IMR-90 (cell line): ENCODE results near the gene CGNL1. TPM values are rescaled to one million over a fixed set of nuclear protein-coding genes. Genes with fewer than 3 reads are reported as not detected.
A peak's percentile ranks its signal among the peaks of the same experiment; 100 is the strongest.

Experiments used
- ATAC-seq: fragments of 200-7000 bp; cut with Tn5 transposase; 2 replicates; pipeline ENCODE4 v1.9.1; 2020; ENCODE audit warnings: low read depth, mild to moderate bottlenecking, moderate library complexity
- BruUV-seq: library from RNA; stranded (reverse); fragments of 400-500 nt; replicated peaks from 2 replicates; lab custom pipeline; 2021; lab: Mats Ljungman, UMichigan
- CTCF ChIA-PET: fragments of 300-600 bp; formaldehyde crosslinking; extraction: SDS; loops from one replicate; lab custom pipeline; 2021; ENCODE audit warnings: antibody characterized with exemption; lab: Yijun Ruan, JAX
- POLR2A ChIA-PET: fragments of 300-600 bp; sonication (Branson Sonifier 250); formaldehyde crosslinking; loops from one replicate; lab custom pipeline; 2022; ENCODE audit warnings: antibody characterized with exemption; ENCODE audit not compliant: unreplicated experiment; lab: Charles Lee
- DNase-seq: peaks from one replicate; pipeline ENCODE4 v3.0.0; 2013
- H2AFZ ChIP-seq: replicated peaks from 2 replicates; pipeline ENCODE3; 2013; ENCODE audit warnings: low read length, mild to moderate bottlenecking; ENCODE audit not compliant: poor library complexity
- H2AK5ac ChIP-seq: 2 replicates; pipeline ENCODE4 v1.6.1; 2013; ENCODE audit warnings: low read depth, low read length, inconsistent platforms
- H2AK9ac ChIP-seq: replicated peaks from 2 replicates; pipeline ENCODE3; 2013; ENCODE audit warnings: mild to moderate bottlenecking, low read depth, low read length, moderate library complexity; ENCODE audit not compliant: poor library complexity
- H2BK120ac ChIP-seq: 2 replicates; pipeline ENCODE4 v1.6.1; 2013; ENCODE audit warnings: low read depth, low read length, inconsistent platforms
- H2BK15ac ChIP-seq: 3 replicates; pipeline ENCODE4 v1.6.1; 2013; ENCODE audit warnings: low read depth, low read length, inconsistent platforms
- H2BK20ac ChIP-seq: 2 replicates; pipeline ENCODE4 v1.6.1; 2013; ENCODE audit warnings: low read depth, mild to moderate bottlenecking, inconsistent platforms, low read length, moderate library complexity
- H2BK5ac ChIP-seq: 2 replicates; pipeline ENCODE4 v1.6.1; 2013; ENCODE audit warnings: mild to moderate bottlenecking, low read depth, low read length, inconsistent platforms; ENCODE audit not compliant: poor library complexity, severe bottlenecking
- H3K14ac ChIP-seq: replicated peaks from 2 replicates; pipeline ENCODE4 v1.6.1; 2013; ENCODE audit warnings: low read depth, low read length, inconsistent platforms
- H3K18ac ChIP-seq: 2 replicates; pipeline ENCODE4 v1.6.1; 2013; ENCODE audit warnings: low read depth, low read length, control low read depth
- H3K23ac ChIP-seq: 2 replicates; pipeline ENCODE4 v1.6.1; 2013; ENCODE audit warnings: low read depth, low read length, inconsistent platforms
- H3K27ac ChIP-seq: 2 replicates; pipeline ENCODE4 v1.5.1; 2013; ENCODE audit warnings: mild to moderate bottlenecking, control low read depth, low read length; ENCODE audit not compliant: insufficient read depth
- H3K27me3 ChIP-seq: 2 replicates; pipeline ENCODE4 v1.6.1; 2013; ENCODE audit warnings: low read length; ENCODE audit not compliant: control insufficient read depth, insufficient read depth
- H3K36me3 ChIP-seq: 2 replicates; pipeline ENCODE4 v1.6.1; 2013; ENCODE audit warnings: low read length, mixed read lengths; ENCODE audit not compliant: control insufficient read depth, insufficient read depth
- H3K4ac ChIP-seq: 2 replicates; pipeline ENCODE4 v1.6.1; 2013; ENCODE audit warnings: low read depth, low read length, inconsistent platforms
- H3K4me1 ChIP-seq: 2 replicates; pipeline ENCODE4 v1.6.1; 2013; ENCODE audit warnings: low read length, mixed read lengths; ENCODE audit not compliant: control insufficient read depth, insufficient read depth
- H3K4me2 ChIP-seq: 2 replicates; pipeline ENCODE4 v1.6.1; 2013; ENCODE audit warnings: low read depth, mild to moderate bottlenecking, control low read depth, low read length, moderate library complexity
- H3K4me3 ChIP-seq: 2 replicates; pipeline ENCODE4 v1.5.1; 2013; ENCODE audit warnings: low read depth, mild to moderate bottlenecking, control low read depth, low read length, moderate library complexity; ENCODE audit not compliant: insufficient read depth
- H3K56ac ChIP-seq: 2 replicates; pipeline ENCODE4 v1.6.1; 2013; ENCODE audit warnings: low read length, inconsistent platforms; ENCODE audit not compliant: insufficient read depth; ENCODE audit errors: extremely low read depth
- H3K79me1 ChIP-seq, 2 experiments: 2 replicates each; pipeline ENCODE4 v1.6.1; 2013; ENCODE audit warnings: low read length in 2 of 2, inconsistent platforms in 1 of 2, low read depth in 1 of 2
- H3K9ac ChIP-seq: 2 replicates; pipeline ENCODE4 v1.6.1; 2013; ENCODE audit warnings: low read depth, low read length, control low read depth
- H3K9me1 ChIP-seq: 2 replicates; pipeline ENCODE4 v1.6.1; 2013; ENCODE audit warnings: low read length, inconsistent platforms; ENCODE audit not compliant: insufficient read depth
- H3K9me3 ChIP-seq: 2 replicates; pipeline ENCODE4 v1.6.1; 2013; ENCODE audit warnings: low read length; ENCODE audit not compliant: control insufficient read depth, insufficient read depth
- H4K20me1 ChIP-seq: 2 replicates; pipeline ENCODE4 v1.6.1; 2013; ENCODE audit warnings: low read length, inconsistent platforms; ENCODE audit not compliant: insufficient read depth
- H4K5ac ChIP-seq: 2 replicates; pipeline ENCODE4 v1.6.1; 2013; ENCODE audit warnings: mild to moderate bottlenecking, low read depth, low read length, control low read depth
- H4K8ac ChIP-seq, 2 experiments: 2 replicates each; pipeline ENCODE4 v1.6.1; 2013; ENCODE audit warnings: low read depth in 2 of 2, low read length in 2 of 2, control low read depth in 1 of 2, inconsistent platforms in 1 of 2
- H4K91ac ChIP-seq: 2 replicates; pipeline ENCODE4 v1.6.1; 2013; ENCODE audit warnings: low read depth, low read length, inconsistent platforms; ENCODE audit not compliant: insufficient read depth
- CEBPB ChIP-seq: IDR thresholded peaks from 2 replicates; pipeline ENCODE4 v1.6.1; 2012; ENCODE audit warnings: low read depth, low read length, improper control_type of control experiment
- MAFK ChIP-seq: IDR thresholded peaks from 2 replicates; pipeline ENCODE4 v1.6.1; 2012; ENCODE audit warnings: low read depth, low read length, improper control_type of control experiment
- POLR2A ChIP-seq: IDR thresholded peaks from 2 replicates; pipeline ENCODE4 v1.6.1; 2012; ENCODE audit warnings: mild to moderate bottlenecking, low read depth, low read length
- RAD21 ChIP-seq: IDR thresholded peaks from 2 replicates; pipeline ENCODE4 v1.6.1; 2012; ENCODE audit warnings: low read length, improper control_type of control experiment
- WGBS, 2 experiments: methylation state at CpG; one replicate each; pipeline versions ENCODE4 v1.1.5 to v1.1.7; 2013; ENCODE audit warnings: missing lambda C conversion rate in 2 of 2; ENCODE audit not compliant: insufficient read length in 1 of 2; ENCODE audit errors: extremely low coverage in 2 of 2; 5-methylcytosine and 5-hydroxymethylcytosine counted together
- dilution Hi-C: fragments of 300-500 bp; cut with HindIII; formaldehyde crosslinking; loops from one replicate; pipeline ENCODE4 v1.14.3; 2018; ENCODE audit warnings: low sequenced_read_pairs; ENCODE audit not compliant: unreplicated experiment
- in situ Hi-C: fragments of 300-500 bp; cut with MboI; formaldehyde crosslinking; loops from 3 replicates; pipeline ENCODE4 v1.14.3; 2019; ENCODE audit warnings: low sequenced_read_pairs, inconsistent platforms, mixed read lengths
- intact Hi-C: fragments of 100-400 bp; cut with micrococcal nuclease; formaldehyde crosslinking; loops from 2 replicates; pipeline ENCODE4 v1.10.0; 2022
- polyA plus RNA-seq, 3 experiments: library from polyadenylated mRNA; depleted of rRNA; stranded (reverse); fragments of >200 nt; gene quantifications; 2 replicates each; pipeline ENCODE4 v1.2.3, GENCODE V29; 2012; ENCODE audit warnings: low replicate concordance in 1 of 3
- total RNA-seq: library from RNA; depleted of rRNA; stranded (reverse); fragments of >200 nt; gene quantifications from 2 replicates; pipeline ENCODE4 v1.2.3, GENCODE V29; 2012
- TF ChIP-seq, protein P1 (sequence below): fragments of 150-350 bp; IDR thresholded peaks from 2 replicates; pipeline ENCODE4 v1.6.1; 2016; ENCODE audit warnings: low read depth, mild to moderate bottlenecking, low read length, moderate library complexity, borderline replicate concordance
- TF ChIP-seq, protein P2 (sequence below): fragments of 150-350 bp; IDR thresholded peaks from 2 replicates; pipeline ENCODE4 v1.6.1; 2017; ENCODE audit warnings: mild to moderate bottlenecking, antibody characterized with exemption, low read length, low read depth

The CGNL1 gene
- total and polyA plus RNA-seq, 2 of the 4 experiments (the other 2 are of a cell fraction), result 0.07 to 0.18 TPM

DNA sequence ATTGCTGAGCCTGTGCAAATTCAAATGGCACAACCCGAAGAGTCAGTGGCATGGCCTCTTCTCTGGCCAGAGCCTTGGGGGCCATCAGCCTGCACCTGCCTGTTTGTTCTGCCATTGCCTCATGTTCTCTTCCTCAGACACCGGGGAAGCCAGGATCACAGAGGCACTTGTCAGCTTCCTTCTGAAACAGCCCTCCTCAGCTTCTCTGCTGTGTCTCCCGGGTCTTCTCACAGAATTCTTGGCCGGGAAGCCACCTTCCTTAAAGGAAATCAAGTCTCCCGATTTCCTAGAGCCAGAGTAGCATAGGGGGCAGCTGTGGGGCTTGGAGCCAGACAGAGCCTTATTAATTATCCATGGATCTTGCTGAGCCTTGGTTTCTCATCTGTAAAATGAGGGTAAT is 47.4 kb upstream of the CGNL1 start:
- Histone ChIP-seq H2BK15ac (peak overlapping the region; percentile 27; the same call in 2 of the 3 replicates), H3K27ac (no peak overlapping the region; the same call in 1 of the 2 replicates), H3K9ac (no peak overlapping the region), H2AK5ac (peak overlapping the region; percentile 82), H2AK9ac (peak overlapping the region; percentile 66), H4K91ac (peak overlapping the region; percentile 71), H4K20me1 (no peaks in the 10 kb centered on the region), H4K5ac (no peak overlapping the region), H2BK120ac (peak overlapping the region; percentile 83), H3K4ac (peak overlapping the region; percentile 74), H3K56ac (no peak overlapping the region; the same call in 1 of the 2 replicates), H4K8ac (peak overlapping the region; percentile 1 to 66; a peak in 1 of 4 replicates), H2BK5ac (no peak overlapping the region), H3K4me3 (no peak overlapping the region), H3K18ac (no peak overlapping the region), H2BK20ac (peak overlapping the region; percentile 60), H3K14ac (no peak overlapping the region; the same call in 1 of the 2 replicates), H3K4me1 (peaks cover 5% of the 10 kb centered on the region), H3K79me1 (no peaks in the 10 kb centered on the region), H3K9me1 (peaks cover 10% of the 10 kb centered on the region), H3K9me3 (no peaks in the 10 kb centered on the region), H2AFZ (peak overlapping the region; percentile 74), H3K36me3 (no peaks in the 10 kb centered on the region), H3K4me2 (no peak overlapping the region), H3K23ac (0 out of 2 replicates have a peak overlapping the region, but pooled peaks have one; percentile 39), H3K27me3 (no peaks in the 10 kb centered on the region)
- in situ Hi-C loops, result no loop called here
- intact Hi-C loops, result loop anchor here (5.0 kb wide), 2 partner anchors 107 to 177 kb away; no protein-coding TSS in a partner anchor
- ChIA-PET POLR2A (no interaction called here), CTCF (interaction anchor here (0.6 to 1.3 kb wide), 2 partner anchors 203 to 213 kb away, joined by 3 read pairs; no protein-coding TSS in a partner anchor)
- DNase-seq, result no peak
- no TSS peak for BruUV-seq
- ATAC-seq, result no peak
- dilution Hi-C loops, result loop anchor here (25.0 kb wide), 1 partner anchor 208 kb away; no protein-coding TSS in a partner anchor
- WGBS, 2 experiments, result 83% methylated on average over 2 of the region's 5 CpGs; no CpG with 5 or more reads in 1 of the 2 experiments
- TF ChIP-seq, protein P1, sequence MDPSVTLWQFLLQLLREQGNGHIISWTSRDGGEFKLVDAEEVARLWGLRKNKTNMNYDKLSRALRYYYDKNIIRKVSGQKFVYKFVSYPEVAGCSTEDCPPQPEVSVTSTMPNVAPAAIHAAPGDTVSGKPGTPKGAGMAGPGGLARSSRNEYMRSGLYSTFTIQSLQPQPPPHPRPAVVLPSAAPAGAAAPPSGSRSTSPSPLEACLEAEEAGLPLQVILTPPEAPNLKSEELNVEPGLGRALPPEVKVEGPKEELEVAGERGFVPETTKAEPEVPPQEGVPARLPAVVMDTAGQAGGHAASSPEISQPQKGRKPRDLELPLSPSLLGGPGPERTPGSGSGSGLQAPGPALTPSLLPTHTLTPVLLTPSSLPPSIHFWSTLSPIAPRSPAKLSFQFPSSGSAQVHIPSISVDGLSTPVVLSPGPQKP, result no peak
- TF ChIP-seq RAD21 (no peak), CEBPB (no peak), POLR2A (no peak), MAFK (no peak)
- TF ChIP-seq, protein P2, sequence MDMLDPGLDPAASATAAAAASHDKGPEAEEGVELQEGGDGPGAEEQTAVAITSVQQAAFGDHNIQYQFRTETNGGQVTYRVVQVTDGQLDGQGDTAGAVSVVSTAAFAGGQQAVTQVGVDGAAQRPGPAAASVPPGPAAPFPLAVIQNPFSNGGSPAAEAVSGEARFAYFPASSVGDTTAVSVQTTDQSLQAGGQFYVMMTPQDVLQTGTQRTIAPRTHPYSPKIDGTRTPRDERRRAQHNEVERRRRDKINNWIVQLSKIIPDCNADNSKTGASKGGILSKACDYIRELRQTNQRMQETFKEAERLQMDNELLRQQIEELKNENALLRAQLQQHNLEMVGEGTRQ, result no peak
